GM21737 (cell line): ENCODE measurements around the gene SRGAP3.

ENCODE experiments used
- ATAC-seq: cut with Tn5 transposase; IDR thresholded peaks from one replicate; pipeline ENCODE4 v1.9.1; 2021; ENCODE audit warnings: mild to moderate bottlenecking, moderate library complexity; ENCODE audit not compliant: unreplicated experiment

The SRGAP3 gene

GRCh38 chr3:9026320-9027045, 223.0 kb downstream of the SRGAP3 start:
- ATAC-seq: no peak

DNA sequence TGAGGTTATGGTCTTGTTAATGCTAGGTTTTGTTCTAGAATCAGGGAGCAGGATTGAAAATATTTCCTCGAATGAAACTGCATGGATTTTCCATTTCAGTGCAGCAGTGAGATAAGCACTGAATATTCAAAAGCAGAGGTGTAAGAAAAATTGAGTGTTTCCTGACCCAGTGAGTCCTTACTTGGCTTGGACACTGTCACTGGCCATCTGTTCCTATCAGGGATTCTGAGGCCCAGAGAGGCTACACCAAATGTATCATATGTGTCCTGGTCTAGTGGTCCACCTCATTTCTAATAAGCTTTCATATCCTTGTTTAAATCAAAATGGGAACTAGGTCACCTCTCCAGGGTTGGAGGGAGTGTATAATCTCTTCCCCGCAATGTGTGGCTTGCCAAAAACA, 225.1 kb downstream of the SRGAP3 start:
- no peak for ATAC-seq

DNA sequence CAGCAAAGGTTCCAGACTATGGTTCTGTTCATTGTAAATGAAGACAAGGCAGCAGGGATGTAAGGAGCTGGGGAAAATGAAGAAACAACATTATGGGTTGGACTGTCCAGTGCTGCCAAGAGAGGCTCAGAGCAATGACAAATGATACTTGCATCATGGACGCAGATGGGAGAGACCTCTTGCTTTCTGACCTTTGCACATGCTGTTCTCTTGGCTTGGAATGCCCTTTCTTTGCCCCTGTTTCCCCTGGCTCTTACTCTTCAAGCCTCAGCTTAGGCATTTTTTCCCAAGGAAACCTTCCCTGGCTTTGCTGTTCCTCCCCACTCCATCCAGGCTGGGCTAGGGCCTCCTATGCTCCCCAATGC, 226.2 kb downstream of the SRGAP3 start:
- ATAC-seq: no peak

DNA sequence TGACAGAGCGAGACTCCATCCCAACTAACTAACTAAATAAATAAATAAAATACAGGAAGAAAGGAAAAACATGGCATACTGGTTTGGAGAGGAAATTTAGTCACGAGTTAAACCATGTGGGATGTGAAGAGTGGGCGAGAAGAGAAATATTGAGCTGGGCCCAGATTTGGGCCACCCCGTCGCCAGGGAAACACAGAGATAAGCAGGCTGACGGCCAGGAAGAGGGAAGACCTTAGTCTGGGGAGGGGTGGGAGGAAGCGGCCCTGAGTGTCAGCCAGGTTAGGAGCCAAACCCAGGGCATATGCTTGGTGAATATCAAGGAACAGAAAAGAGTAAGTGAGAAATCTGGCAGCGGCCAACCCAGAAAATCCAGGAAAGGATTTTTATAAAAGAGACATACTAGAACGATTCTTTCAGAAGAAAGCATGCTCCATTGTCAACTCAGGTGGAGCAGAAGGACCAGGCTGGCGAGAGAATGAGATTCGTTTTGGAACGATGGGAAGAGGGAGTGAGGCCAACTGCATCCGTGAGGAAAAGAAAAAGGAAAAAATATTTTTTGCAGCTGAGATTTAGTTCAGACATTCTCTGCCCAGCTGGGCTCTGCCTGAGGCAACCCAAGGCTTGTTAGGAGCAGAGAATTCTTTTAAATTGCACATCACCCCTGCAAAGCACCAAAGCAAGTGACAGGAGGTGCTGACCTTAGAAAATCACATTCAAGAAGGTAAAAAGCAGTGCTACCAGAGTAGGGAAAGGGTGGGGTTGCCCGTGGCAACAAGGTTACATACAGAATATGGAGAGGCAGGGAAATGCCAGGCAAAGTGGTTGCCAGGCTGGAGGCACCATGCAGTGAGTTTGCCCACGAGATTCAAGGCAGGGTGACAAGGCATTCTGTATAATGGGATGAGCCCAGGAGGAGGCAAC, 226.9 kb downstream of the SRGAP3 start:
- no peak for ATAC-seq

GRCh38 chr3:9021271-9022009, 228.0 kb downstream of the SRGAP3 start:
- no peak for ATAC-seq

DNA sequence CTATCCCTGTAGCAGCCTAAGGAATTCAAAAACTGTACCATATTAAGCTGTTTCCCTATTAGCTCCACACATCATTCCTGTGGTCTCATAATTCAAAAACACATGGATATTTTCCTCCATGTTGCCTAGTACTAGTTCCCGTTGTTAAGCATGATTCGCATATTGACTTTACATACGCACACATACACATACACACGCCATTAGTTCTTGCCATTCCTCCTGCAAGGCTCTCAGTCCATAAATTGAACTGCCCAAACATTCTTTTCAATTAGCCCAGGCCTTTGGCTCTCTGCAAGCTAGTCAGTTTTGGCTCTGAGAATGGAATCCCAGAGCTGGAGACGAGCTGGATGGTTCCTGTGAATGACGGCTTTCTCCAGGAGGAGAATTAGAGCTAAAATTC, 229.0 kb downstream of the SRGAP3 start:
- ATAC-seq: no peak

DNA sequence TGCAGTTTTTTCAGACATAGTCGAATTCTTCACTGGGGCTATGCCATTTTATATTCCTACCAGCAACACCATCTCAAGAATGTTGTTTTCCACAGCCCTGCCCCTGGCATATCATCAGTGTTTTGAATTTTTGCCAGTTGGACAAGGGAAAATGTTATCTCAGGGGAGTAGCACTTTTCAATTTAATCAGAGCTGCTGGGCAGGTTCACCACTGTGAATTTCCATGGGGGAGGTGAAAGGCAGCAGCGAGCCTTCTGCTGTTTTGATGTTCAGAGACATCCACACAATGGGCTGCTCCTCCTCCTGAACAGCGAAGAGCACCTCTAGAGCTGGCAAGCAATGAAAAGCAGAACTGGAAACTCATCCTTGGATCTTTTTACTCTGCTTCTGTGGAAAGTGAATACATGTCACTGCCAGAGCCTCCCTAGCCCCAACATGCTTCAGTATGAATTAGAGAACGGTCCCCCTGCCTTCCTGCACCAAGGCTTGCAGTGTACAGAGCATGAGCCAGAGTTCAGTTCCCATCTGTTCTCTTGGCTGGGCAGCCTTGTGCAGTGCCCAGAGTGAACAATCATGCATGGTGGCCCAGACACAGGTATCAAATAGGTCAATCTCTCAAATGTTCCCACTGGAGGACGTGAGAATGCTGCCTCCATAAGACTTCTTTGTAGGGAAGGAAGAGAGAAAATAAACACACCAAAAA, 230.0 kb downstream of the SRGAP3 start:
- ATAC-seq: no peak

GRCh38 chr3:9015250-9015649, 234.2 kb downstream of the SRGAP3 start:
- no peak for ATAC-seq

DNA sequence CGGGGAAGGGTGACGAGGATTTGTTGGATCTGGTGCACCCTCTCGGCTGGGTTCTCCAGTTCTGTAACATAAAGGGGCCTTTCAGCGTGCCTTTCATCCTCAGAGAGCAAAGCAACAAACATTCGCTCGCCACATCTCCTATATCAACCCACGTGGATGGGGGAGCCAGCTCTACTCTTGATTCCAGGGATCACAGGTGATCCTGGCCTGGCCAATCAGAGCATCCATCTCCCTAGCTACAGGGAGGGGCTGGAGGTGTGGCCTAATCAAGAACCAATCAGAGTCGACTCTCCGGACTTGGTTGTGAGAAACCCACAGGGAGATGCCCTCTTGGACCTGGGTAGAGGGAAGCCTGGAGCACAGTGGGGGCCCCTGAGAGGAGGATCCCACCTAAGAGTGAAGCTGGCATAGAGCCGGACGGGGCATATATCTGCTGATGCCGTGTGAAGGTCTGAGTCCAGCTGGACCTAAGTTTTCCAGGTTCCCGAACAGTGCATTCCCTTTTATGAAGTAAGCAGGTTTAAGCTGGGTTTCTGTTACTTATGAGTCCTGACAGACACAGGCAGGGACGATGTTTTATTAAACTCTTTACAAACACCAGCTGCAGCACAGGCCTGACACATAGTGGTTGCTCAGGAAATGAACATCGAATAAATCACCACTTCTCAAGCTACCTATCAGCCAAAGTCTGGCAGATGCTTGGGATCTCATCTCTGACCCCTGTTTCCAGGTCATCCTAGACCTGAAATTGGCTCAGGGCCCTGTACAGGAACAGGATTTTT, 235.5 kb downstream of the SRGAP3 start:
- ATAC-seq: no peak

DNA sequence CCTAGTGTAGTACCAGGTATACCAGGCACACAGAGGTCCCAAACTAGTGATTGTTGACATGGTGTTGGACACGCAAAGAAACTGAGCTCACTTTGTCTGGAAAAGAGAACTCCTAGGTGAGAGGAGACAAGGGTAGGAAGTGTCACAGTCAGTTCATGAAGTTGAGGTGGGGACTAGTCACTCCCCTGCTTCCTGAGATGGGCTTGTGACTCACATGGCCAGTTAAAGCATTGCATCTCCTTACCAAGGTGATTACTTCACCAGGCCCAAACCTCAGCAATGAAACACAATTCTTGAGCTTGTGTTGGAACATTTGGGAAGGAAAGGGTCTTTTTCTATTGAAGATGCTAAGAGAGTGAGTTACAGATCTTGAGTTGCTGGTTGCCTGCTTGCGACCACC, 236.9 kb downstream of the SRGAP3 start:
- ATAC-seq: no peak

DNA sequence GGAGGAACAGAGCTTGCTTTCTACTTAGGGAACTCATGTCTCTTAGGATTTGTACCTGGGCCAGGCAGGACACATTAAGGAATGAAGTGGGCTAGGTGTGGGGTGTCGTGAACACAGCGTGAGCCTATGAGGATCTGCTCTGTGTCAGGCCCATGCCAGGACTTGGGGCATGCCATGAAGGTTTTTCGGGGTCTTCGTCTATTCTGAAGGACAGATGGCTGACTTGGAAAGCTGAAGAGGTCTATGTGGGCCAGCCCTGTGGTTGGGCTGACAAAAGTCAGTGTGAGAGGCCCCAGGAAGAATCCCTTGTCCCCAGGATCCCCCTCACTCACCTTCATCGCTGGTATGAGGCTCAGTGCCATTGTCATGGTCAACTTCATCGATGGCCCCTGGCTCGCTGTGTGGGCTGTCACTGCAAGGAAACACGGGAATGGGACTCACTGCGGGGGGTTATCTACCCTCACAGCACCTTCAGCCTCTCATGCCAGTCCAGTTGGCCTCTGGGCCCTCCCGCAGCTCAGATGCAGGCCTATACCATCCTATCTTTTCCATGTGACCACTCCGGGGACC, 239.4 kb downstream of the SRGAP3 start:
- no peak for ATAC-seq

GRCh38 chr3:9008550-9009255, 240.7 kb downstream of the SRGAP3 start:
- no peak for ATAC-seq

DNA sequence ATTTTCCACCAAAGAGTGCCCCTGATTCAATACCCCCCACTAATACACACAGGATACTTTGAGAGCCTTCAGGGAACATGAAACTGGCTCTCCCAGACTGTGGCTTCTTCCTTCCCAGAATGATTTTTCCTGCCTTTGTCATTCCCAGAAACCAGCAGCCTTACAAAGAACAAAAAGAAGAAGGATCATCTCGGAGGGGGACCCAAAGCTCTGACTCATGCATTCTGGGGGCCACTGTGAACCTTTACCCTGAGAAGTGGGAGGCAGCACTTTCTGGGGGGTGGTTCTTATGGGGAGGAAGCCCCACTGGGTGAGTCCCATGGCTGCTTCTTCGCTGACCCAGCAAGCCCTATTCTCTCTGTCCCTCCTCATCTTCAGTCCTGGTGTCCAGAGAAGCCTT, 241.5 kb downstream of the SRGAP3 start:
- ATAC-seq: no peak

DNA sequence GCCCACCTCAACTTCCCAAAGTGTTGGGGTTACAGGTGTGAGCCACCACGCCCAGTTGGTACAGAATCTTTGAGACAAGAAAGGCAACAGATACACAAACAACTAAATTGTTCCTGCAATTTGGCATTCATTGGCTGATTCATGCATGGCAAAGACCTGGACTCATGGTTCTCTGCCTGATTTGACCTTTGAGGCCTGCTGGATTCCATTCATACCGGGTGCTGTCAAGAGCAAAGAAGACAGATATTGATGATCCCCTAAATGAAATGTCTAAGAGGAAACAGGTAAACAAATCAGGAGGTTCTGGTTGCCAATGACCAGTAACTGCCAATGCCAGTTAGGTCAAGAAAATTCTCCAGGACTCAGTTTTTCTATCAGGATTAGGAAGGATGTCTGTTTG, 242.2 kb downstream of the SRGAP3 start:
- no peak for ATAC-seq

DNA sequence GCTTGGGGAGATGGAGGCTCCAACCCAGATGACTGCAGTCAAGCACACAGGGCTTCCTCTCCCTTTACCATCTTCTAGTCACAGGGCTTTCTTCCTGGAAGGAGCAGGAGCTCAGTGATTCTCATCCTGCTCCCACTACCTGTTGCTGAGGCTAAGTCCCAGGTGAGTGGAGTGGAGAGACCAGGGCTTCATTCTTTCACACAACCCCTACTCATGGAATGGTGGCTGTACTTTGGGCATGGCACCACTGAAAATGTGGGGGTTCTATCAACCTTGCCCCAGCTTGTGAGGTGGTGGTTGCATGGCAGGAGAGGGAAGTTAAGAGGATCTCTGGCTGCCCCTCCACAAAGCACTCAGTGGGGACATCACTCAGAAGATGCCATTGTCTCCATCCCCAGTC, 249.4 kb downstream of the SRGAP3 start:
- no peak for ATAC-seq

DNA sequence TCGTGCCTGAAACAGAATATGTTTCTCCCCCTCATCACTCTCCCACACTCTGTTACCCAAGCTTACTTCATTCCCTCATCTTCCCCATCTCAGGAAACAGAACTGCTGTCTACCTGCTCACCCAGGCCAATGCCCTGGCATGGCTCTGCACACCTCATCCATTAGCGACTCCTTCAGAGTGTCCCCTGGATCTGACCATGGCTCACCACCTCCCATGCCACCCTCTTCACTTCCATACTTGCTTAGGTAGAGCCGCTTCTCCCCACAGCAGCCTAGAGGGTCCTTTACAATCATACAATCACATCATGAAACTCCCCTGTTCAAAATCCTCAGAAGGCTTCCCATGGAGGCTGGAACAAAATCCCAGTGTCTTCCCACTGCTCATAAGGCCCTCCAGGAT, 252.3 kb downstream of the SRGAP3 start:
- no peak for ATAC-seq

DNA sequence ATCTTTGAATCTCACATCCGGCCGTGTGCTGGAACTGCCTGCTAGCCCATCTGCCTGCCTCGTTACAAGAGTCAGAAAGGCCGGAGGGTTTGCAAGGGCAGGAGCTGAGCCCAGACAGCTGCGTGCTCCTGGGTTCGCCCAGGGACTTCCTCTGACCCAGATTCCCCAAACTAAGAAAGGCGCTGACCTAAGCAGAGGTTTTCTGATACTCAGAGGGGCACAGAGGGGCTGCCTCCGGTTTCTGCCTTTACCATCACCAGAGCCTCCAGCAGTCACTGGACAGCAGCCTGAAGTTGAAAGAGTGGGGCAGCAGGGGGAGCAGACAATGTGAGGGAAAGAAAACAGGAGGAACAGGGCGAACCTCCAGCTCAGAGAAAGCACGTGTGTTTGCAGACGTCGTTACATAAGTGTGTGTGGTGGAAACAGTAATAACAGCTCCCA, 252.7 kb downstream of the SRGAP3 start:
- no peak for ATAC-seq

GRCh38 chr3:8996216-8996615, 253.2 kb downstream of the SRGAP3 start:
- no peak for ATAC-seq

GRCh38 chr3:8994226-8994625, 255.2 kb downstream of the SRGAP3 start:
- ATAC-seq: no peak
